Measurements from ENCODE around the gene HSP90AA1. TPM values are rescaled to one million over a fixed set of nuclear protein-coding genes. Genes with fewer than 3 reads are reported as not detected.

The HSP90AA1 gene
- total and polyA plus RNA-seq, 12 donors = 315 to 612 (median 451) TPM

- 92% methylated on average over 9 of the region's 9 CpGs for WGBS, 2 donors
- no peaks in the 10 kb centered on the region for H3K27me3 ChIP-seq
- intact Hi-C loops (cut with DNase I) = loop anchor here in 6 of 10 donors (5.0 to 10.0 kb wide), 5 partner anchors 50 to 335 kb away; partner anchors contain the start of gene ZNF839 (in 2 of the 6)
- H3K36me3 ChIP-seq = peaks cover 24 to 100% (median 73%) of the 10 kb centered on the region in 9 donors
- TF ChIP-seq CTCF (IDR thresholded peaks at IDR 0.05) = no peak
- H3K4me1 ChIP-seq = peaks cover 0 to 41% (median 27%) of the 10 kb centered on the region in 9 donors
- no peaks in the 10 kb centered on the region for H3K9me3 ChIP-seq
- ATAC-seq (no peak), DNase-seq (no peak)
- H3K4me3 ChIP-seq = no peak overlapping the region
- peak overlapping the region in 8 of 10 donors; percentile 3 to 77 (median 68) for H3K27ac ChIP-seq
These were observed 44.1 kb downstream of the HSP90AA1 start for GRCh38 chr14:102042699-102043098.

- Histone ChIP-seq H3K9me3 (no peaks in the 10 kb centered on the region), H3K36me3 (peaks cover 28 to 100% (median 89%) of the 10 kb centered on the region in 9 donors), H3K4me1 (peaks cover 0 to 24% (median 13%) of the 10 kb centered on the region in 9 donors), H3K27ac (no peak overlapping the region), H3K27me3 (no peaks in the 10 kb centered on the region), H3K4me3 (no peak overlapping the region)
- no peak for TF ChIP-seq CTCF (IDR thresholded peaks at IDR 0.05)
- intact Hi-C loops (cut with DNase I) = loop anchor here in 6 of 10 donors (5.0 to 10.0 kb wide), 5 partner anchors 48 to 333 kb away; partner anchors contain the start of gene ZNF839 (in 2 of the 6)
- no peak for DNase-seq
- 85 to 88% methylated on average over 13 of the region's 13 CpGs for WGBS, 2 donors
- ATAC-seq = no peak
These were observed 46.7 kb downstream of the HSP90AA1 start for GRCh38 chr14:102040153-102040552.

- intact Hi-C loops (cut with DNase I) = loop anchor here in 2 of 10 donors (5.0 kb wide), 1 partner anchor 37 kb away; no protein-coding TSS in a partner anchor
- no peak for TF ChIP-seq CTCF (IDR thresholded peaks at IDR 0.05)
These were observed 47.7 kb downstream of the HSP90AA1 start for GRCh38 chr14:102039157-102039556.

GRCh38 chr14:102037686-102038085, 49.2 kb downstream of the HSP90AA1 start:
- no peak overlapping the region for H3K4me3 ChIP-seq
- ATAC-seq = no peak
- TF ChIP-seq CTCF (IDR thresholded peaks at IDR 0.05) = no peak
- intact Hi-C loops (cut with DNase I) = loop anchor here in 2 of 10 donors (5.0 kb wide), 1 partner anchor 35 kb away; no protein-coding TSS in a partner anchor
- DNase-seq = no peak
- WGBS, 2 donors = 69 to 79% methylated on average over 1 of the region's 1 CpG
- H3K27me3 ChIP-seq = no peaks in the 10 kb centered on the region
- peaks cover 0 to 1% (median 0%) of the 10 kb centered on the region in 9 donors for H3K4me1 ChIP-seq
- H3K9me3 ChIP-seq = no peaks in the 10 kb centered on the region
- H3K27ac ChIP-seq = no peak overlapping the region
- H3K36me3 ChIP-seq = peaks cover 25 to 100% (median 100%) of the 10 kb centered on the region in 9 donors

More at GRCh38 chr14:102039157-102039556, 47.7 kb downstream of the HSP90AA1 start:
- Histone ChIP-seq H3K27me3 (no peaks in the 10 kb centered on the region), H3K4me1 (peaks cover 0 to 14% (median 5%) of the 10 kb centered on the region in 9 donors), H3K9me3 (no peaks in the 10 kb centered on the region), H3K4me3 (no peak overlapping the region), H3K27ac (no peak overlapping the region), H3K36me3 (peaks cover 24 to 100% (median 89%) of the 10 kb centered on the region in 9 donors)
- WGBS, 2 donors = 94 to 96% methylated on average over 16 of the region's 16 CpGs
- DNase-seq = no peak
- no peak for ATAC-seq

Measured in heart right ventricle (tissue), 16 donors.